DND-41 (cell line): ENCODE results near the gene TAF1B.

ENCODE experiments used
- ATAC-seq: fragments of 200-7000 bp; cut with Tn5 transposase; 3 replicates; pipeline ENCODE4 v1.9.1; 2021; ENCODE audit warnings: low read depth; ENCODE audit not compliant: insufficient read depth
- DNase-seq: peaks from one replicate; pipeline ENCODE4 v3.0.0-alpha.2; 2020
- H2AFZ ChIP-seq: 2 replicates; pipeline ENCODE4 v1.6.0; 2012; ENCODE audit warnings: low read depth, low read length
- H3K27ac ChIP-seq: 2 replicates; pipeline ENCODE4 v1.5.1; 2012; ENCODE audit warnings: low read length, inconsistent platforms
- H3K27me3 ChIP-seq: fragments of 200-600 bp; sonication (generic); 2 replicates; pipeline ENCODE4 v1.6.0; 2012; ENCODE audit warnings: low read length, mild to moderate bottlenecking, inconsistent platforms; ENCODE audit not compliant: insufficient read depth, poor library complexity
- H3K36me3 ChIP-seq: 2 replicates; pipeline ENCODE4 v1.5.1; 2012; ENCODE audit warnings: low read length, inconsistent platforms; ENCODE audit not compliant: insufficient read depth
- H3K4me1 ChIP-seq: 2 replicates; pipeline ENCODE4 v1.5.1; 2012; ENCODE audit warnings: mild to moderate bottlenecking, low read length; ENCODE audit not compliant: insufficient read depth
- H3K4me2 ChIP-seq: 2 replicates; pipeline ENCODE4 v1.6.0; 2012; ENCODE audit warnings: mild to moderate bottlenecking, moderate library complexity, low read length, inconsistent platforms; ENCODE audit not compliant: insufficient read depth
- H3K4me3 ChIP-seq, 2 experiments: fragments of 200-600 bp in 1 of 2; shearing (Covaris generic) in 1 of 2; 2 replicates each; pipeline ENCODE4 v1.5.1; 2012 to 2016; ENCODE audit warnings: inconsistent platforms in 2 of 2, low read length in 2 of 2, mild to moderate bottlenecking in 2 of 2, low read depth in 1 of 2, moderate library complexity in 1 of 2
- H3K79me2 ChIP-seq: 2 replicates; pipeline ENCODE4 v1.6.0; 2012; ENCODE audit warnings: low read length, inconsistent platforms; ENCODE audit not compliant: insufficient read depth
- H3K9ac ChIP-seq: 2 replicates; pipeline ENCODE4 v1.6.0; 2012; ENCODE audit warnings: low read depth, mild to moderate bottlenecking, inconsistent platforms, low read length, moderate library complexity
- H3K9me3 ChIP-seq: 2 replicates; pipeline ENCODE4 v1.5.1; 2012; ENCODE audit warnings: low read length, moderate library complexity, mild to moderate bottlenecking, inconsistent platforms; ENCODE audit not compliant: insufficient read depth, severe bottlenecking
- H4K20me1 ChIP-seq: 2 replicates; pipeline ENCODE4 v1.6.0; 2012; ENCODE audit warnings: low read length; ENCODE audit not compliant: insufficient read depth
- EZH2 ChIP-seq: IDR thresholded peaks from 3 replicates; pipeline ENCODE4 v1.6.1; 2012; ENCODE audit warnings: borderline replicate concordance, low read depth, mild to moderate bottlenecking, moderate library complexity, low read length, inconsistent platforms; ENCODE audit not compliant: severe bottlenecking
- TF ChIP-seq, protein P1 (sequence below): IDR thresholded peaks from 2 replicates; pipeline ENCODE4 v1.5.1; 2012; ENCODE audit warnings: borderline replicate concordance, low read length, moderate library complexity, mild to moderate bottlenecking; ENCODE audit not compliant: poor library complexity, severe bottlenecking; ENCODE audit errors: extremely low read depth

Gene TAF1B

DNA sequence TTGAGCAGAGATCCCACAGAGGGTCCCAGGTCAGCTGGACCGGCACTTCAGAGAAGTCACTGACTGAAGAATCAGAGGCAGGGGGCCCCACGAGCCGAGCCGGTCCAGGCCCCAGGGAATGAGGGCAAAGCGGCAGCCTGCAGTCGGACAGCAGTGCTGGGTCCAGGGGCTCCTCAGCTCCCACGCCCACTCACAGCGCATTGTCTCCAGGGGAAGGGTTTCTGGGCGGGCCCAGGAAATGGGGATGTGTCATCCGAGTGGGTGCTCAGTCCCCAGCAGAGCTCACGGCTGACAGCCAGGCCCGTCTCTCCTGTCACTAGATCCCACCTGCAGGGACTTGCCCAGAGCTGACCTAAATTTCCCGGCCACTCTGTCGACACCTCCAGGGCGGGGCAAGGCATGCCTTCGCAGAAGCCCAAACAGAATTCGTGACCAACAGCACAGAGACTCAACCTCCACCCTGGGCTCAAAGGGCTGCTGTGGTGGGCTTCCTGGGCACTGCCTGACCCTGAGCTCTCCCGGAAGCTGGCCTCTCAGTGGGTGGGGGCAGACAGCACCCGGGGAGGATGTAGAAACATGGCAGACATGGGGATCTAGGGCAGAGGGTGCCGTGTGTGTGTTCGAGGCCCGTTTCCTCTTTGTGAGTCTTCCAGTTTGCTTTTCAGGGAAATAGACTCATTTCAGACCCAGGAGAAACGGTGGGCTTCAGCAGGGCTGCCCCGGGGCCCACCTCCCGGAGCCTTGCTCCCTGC, 42.1 kb upstream of the TAF1B start:
- Histone ChIP-seq H4K20me1 (no peaks in the 10 kb centered on the region; the same call in 1 of the 2 replicates), H3K27me3 (peaks cover 5% of the 10 kb centered on the region), H3K79me2 (no peaks in the 10 kb centered on the region), H3K4me3 (no peak overlapping the region), H3K27ac (no peak overlapping the region), H3K4me2 (no peak overlapping the region), H3K9ac (no peak overlapping the region), H2AFZ (no peak overlapping the region), H3K9me3 (no peaks in the 10 kb centered on the region), H3K4me1 (peaks cover 3% of the 10 kb centered on the region; the same call in 1 of the 2 replicates), H3K36me3 (no peaks in the 10 kb centered on the region)
- ATAC-seq: no peak
- no peak for TF ChIP-seq EZH2
- TF ChIP-seq, protein P1, sequence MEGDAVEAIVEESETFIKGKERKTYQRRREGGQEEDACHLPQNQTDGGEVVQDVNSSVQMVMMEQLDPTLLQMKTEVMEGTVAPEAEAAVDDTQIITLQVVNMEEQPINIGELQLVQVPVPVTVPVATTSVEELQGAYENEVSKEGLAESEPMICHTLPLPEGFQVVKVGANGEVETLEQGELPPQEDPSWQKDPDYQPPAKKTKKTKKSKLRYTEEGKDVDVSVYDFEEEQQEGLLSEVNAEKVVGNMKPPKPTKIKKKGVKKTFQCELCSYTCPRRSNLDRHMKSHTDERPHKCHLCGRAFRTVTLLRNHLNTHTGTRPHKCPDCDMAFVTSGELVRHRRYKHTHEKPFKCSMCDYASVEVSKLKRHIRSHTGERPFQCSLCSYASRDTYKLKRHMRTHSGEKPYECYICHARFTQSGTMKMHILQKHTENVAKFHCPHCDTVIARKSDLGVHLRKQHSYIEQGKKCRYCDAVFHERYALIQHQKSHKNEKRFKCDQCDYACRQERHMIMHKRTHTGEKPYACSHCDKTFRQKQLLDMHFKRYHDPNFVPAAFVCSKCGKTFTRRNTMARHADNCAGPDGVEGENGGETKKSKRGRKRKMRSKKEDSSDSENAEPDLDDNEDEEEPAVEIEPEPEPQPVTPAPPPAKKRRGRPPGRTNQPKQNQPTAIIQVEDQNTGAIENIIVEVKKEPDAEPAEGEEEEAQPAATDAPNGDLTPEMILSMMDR: no peak
- DNase-seq: no peak

DNA sequence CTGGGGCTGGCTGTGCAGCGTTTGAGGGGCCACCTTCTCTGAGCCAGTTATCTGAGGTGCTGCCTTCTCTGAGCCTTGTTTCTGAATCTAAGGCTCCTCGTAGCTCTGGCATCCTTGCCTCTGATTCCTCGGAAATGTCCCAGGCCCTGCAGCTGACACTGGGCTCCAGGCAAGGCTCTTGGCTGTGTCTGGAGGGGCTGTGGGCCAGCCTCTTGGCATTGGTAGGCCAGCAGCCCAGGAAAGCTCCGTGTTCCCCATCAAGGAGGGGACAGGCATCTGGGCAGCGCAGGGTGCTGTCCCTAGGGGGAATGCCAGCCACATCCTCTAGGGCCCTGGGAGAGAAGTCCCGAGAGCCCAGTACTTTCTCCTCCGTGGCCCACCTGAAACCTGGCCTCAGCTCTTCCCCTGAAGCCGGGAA, 40.7 kb upstream of the TAF1B start:
- Histone ChIP-seq H3K9ac (no peak overlapping the region), H3K36me3 (no peaks in the 10 kb centered on the region), H3K9me3 (no peaks in the 10 kb centered on the region), H3K27me3 (peaks cover 5% of the 10 kb centered on the region), H3K4me2 (no peak overlapping the region), H4K20me1 (no peaks in the 10 kb centered on the region; the same call in 1 of the 2 replicates), H3K4me1 (peaks cover 3% of the 10 kb centered on the region; the same call in 1 of the 2 replicates), H3K27ac (no peak overlapping the region), H3K4me3 (no peak overlapping the region), H2AFZ (no peak overlapping the region), H3K79me2 (no peaks in the 10 kb centered on the region)
- TF ChIP-seq, protein P1: no peak
- TF ChIP-seq EZH2: no peak
- ATAC-seq (no peak), DNase-seq (no peak)

- DNase-seq (no peak), ATAC-seq (no peak)
- no peak overlapping the region for H3K9ac ChIP-seq
- TF ChIP-seq EZH2: no peak
- TF ChIP-seq, protein P1: no peak
- H3K9me3 ChIP-seq: no peaks in the 10 kb centered on the region
- peaks cover 3% of the 10 kb centered on the region; the same call in 1 of the 2 replicates for H3K4me1 ChIP-seq
- peaks cover 5% of the 10 kb centered on the region for H3K27me3 ChIP-seq
- H3K27ac ChIP-seq: no peak overlapping the region
- H2AFZ ChIP-seq: no peak overlapping the region
- no peaks in the 10 kb centered on the region for H3K36me3 ChIP-seq
- no peaks in the 10 kb centered on the region; the same call in 1 of the 2 replicates for H4K20me1 ChIP-seq
- no peaks in the 10 kb centered on the region for H3K79me2 ChIP-seq
- H3K4me3 ChIP-seq: no peak overlapping the region
- H3K4me2 ChIP-seq: no peak overlapping the region
These were observed 40.1 kb upstream of the TAF1B start for GRCh38 chr2:9803023-9803805.
